K562 treated with DMSO at 1 percent for 48 hours (cell line): ENCODE data around the gene OR5T2. TPM values are rescaled to one million over a fixed set of nuclear protein-coding genes. Genes with fewer than 3 reads are reported as not detected.

ENCODE experiments used
- total RNA-seq: library from RNA; unstranded; fragments of 300-600 nt; gene quantifications from 2 replicates; pipeline ENCODE4 v1.2.3, GENCODE V29; 2022; ENCODE audit warnings: low replicate concordance; ENCODE audit errors: extremely low read depth

OR5T2 gene
- total RNA-seq: not detected in 2 replicates

GRCh38 chr11:56234155-56234554 lies at the start of gene OR5T2:
TSS of gene OR5T2 (minus strand) at chr11:56234255. CDS start at chr11:56233062, 1,193 bp downstream.

DNA sequence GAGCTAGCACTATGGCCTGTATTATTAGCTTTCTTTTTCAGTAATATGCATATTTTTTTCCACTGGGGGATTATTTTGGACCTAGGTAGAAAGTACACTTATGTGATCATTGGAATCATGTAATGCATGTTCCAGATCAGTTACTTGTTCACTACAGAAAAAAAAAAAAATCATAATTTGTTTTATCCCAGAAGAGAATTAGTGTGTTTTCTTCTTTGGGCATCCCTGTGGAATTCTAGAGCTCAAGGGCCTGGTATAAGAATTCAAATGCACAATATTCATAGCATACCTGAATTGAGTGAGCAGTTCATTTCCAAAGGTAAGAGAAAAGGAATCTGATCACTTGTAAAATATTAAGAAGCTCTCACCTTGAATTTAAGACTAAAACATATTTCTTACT lies 39.8 kb upstream of the OR5T2 start, which contains the start of gene OR5T1:
OR5T1 (plus strand) TSS at position 301 of the 400 bp plus-strand sequence. CDS start 1,485 bp downstream, outside the sequence.

DNA sequence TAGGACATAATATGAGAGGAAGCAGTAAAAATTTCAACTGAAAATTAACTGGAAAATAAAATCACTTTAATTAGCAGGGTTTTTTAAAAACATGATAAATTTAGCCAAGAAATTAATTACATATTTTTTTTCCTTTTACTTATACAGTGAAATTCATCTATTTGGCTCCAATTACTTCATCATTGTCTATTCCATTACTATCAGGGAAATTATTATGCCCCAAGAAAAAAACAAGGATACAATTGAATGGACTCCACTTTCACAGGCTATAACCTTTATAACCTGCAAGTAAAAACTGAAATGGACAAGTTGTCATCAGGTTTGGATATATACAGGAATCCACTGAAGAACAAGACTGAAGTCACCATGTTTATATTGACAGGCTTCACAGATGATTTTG lies 17.9 kb upstream of the OR5T2 start, which contains the start of gene OR5T3:
OR5T3 (plus strand) TSS at position 301 of the 400 bp plus-strand sequence; CDS start at position 301, 0 bp downstream.

Other genes starting within 250 kb of the OR5T2 start
- gene OR5F1, start 239.6 kb downstream of the OR5T2 start, total RNA-seq: not detected in 2 replicates
- not detected in 2 replicates for gene OR5AS1, start 206.6 kb downstream of the OR5T2 start, total RNA-seq
- gene OR8I2, start 140.9 kb downstream of the OR5T2 start, total RNA-seq: not detected in 2 replicates
- gene OR8H2, start 130.6 kb downstream of the OR5T2 start, total RNA-seq: not detected in 2 replicates
- not detected in 2 replicates for gene OR8H3, start 111.9 kb downstream of the OR5T2 start, total RNA-seq
- not detected in 2 replicates for gene OR8J3, start 94.1 kb downstream of the OR5T2 start, total RNA-seq
- not detected in 2 replicates for gene OR8K5, start 73.9 kb downstream of the OR5T2 start, total RNA-seq
- gene OR5J2, start 57.6 kb downstream of the OR5T2 start, total RNA-seq: not detected in 2 replicates
- not detected in 2 replicates for gene OR5T3, start 18.0 kb upstream of the OR5T2 start, total RNA-seq
- not detected in 2 replicates for gene OR5T1, start 39.9 kb upstream of the OR5T2 start, total RNA-seq
- not detected in 2 replicates for gene OR8H1, start 58.0 kb upstream of the OR5T2 start, total RNA-seq
- gene OR8K3, start 80.9 kb upstream of the OR5T2 start, total RNA-seq: not detected in 2 replicates
- not detected in 2 replicates for gene OR8K1, start 111.8 kb upstream of the OR5T2 start, total RNA-seq
- not detected in 2 replicates for gene OR8J1, start 120.0 kb upstream of the OR5T2 start, total RNA-seq
- not detected in 2 replicates for gene OR8U1, start 141.4 kb upstream of the OR5T2 start, total RNA-seq
- gene OR5AL1, start 178.4 kb upstream of the OR5T2 start, total RNA-seq: not detected in 2 replicates
- gene OR5M3, start 239.1 kb upstream of the OR5T2 start, total RNA-seq: not detected in 2 replicates